RWPE2 (cell line): Measurements from ENCODE around the gene ATP8B3.

Experiments
- ATAC-seq: fragments of 200-7000 bp; cut with Tn5 transposase; 3 replicates; pipeline ENCODE4 v1.9.1; 2021; ENCODE audit warnings: low read depth
- DNase-seq: peaks from one replicate; pipeline ENCODE4 v3.0.0-alpha.2; 2020; ENCODE audit warnings: low spot score
- H3K27ac ChIP-seq: fragments of 450-650 bp; 2 replicates; pipeline ENCODE4 v1.5.1; 2017; ENCODE audit warnings: mild to moderate bottlenecking; ENCODE audit not compliant: poor library complexity, severe bottlenecking
- H3K27me3 ChIP-seq: fragments of 250-450 bp; sonication (Bioruptor Pico); 2 replicates; pipeline ENCODE4 v1.5.1; 2021; ENCODE audit warnings: mild to moderate bottlenecking, moderate library complexity; ENCODE audit not compliant: insufficient read depth, poor library complexity, severe bottlenecking
- H3K36me3 ChIP-seq: fragments of 250-450 bp; sonication (Bioruptor Pico); 2 replicates; pipeline ENCODE4 v1.5.1; 2020; ENCODE audit warnings: low read depth, mild to moderate bottlenecking, moderate library complexity
- H3K4me1 ChIP-seq: fragments of 250-450 bp; sonication (Bioruptor Pico); 2 replicates; pipeline ENCODE4 v1.5.1; 2021; ENCODE audit warnings: mild to moderate bottlenecking, moderate library complexity; ENCODE audit not compliant: insufficient read depth, poor library complexity, severe bottlenecking
- H3K4me3 ChIP-seq: fragments of 250-450 bp; sonication (Bioruptor Pico); 2 replicates; pipeline ENCODE4 v1.5.1; 2021; ENCODE audit warnings: mild to moderate bottlenecking, moderate library complexity; ENCODE audit not compliant: severe bottlenecking
- H3K9me3 ChIP-seq: fragments of 250-450 bp; sonication (Bioruptor Pico); 2 replicates; pipeline ENCODE4 v1.5.1; 2021; ENCODE audit warnings: mild to moderate bottlenecking, moderate library complexity; ENCODE audit not compliant: severe bottlenecking
- CTCF ChIP-seq: fragments of 450-650 bp; IDR thresholded peaks from one replicate; pipeline ENCODE4 v1.5.1; 2017; ENCODE audit warnings: mild to moderate bottlenecking, moderate library complexity; ENCODE audit not compliant: poor library complexity, severe bottlenecking

The ATP8B3 gene

GRCh38 chr19:1787116-1787515, 25.0 kb downstream of the ATP8B3 start:
- H3K27me3 ChIP-seq, result peaks cover 4% of the 10 kb centered on the region
- DNase-seq (no peak), ATAC-seq (no peak)
- TF ChIP-seq CTCF, result no peak
- H3K36me3 ChIP-seq, result no peaks in the 10 kb centered on the region
- no peaks in the 10 kb centered on the region for H3K9me3 ChIP-seq
- H3K4me1 ChIP-seq, result no peaks in the 10 kb centered on the region
- H3K27ac ChIP-seq, result no peak overlapping the region
- H3K4me3 ChIP-seq, result no peak overlapping the region

- DNase-seq (no peak), ATAC-seq (no peak)
- H3K36me3 ChIP-seq, result no peaks in the 10 kb centered on the region
- peaks cover 4% of the 10 kb centered on the region for H3K27me3 ChIP-seq
- H3K4me3 ChIP-seq, result no peak overlapping the region
- H3K4me1 ChIP-seq, result no peaks in the 10 kb centered on the region
- no peaks in the 10 kb centered on the region for H3K9me3 ChIP-seq
- no peak overlapping the region for H3K27ac ChIP-seq
- no peak for TF ChIP-seq CTCF
Measured at GRCh38 chr19:1786668-1787067, 25.4 kb downstream of the ATP8B3 start.

DNA sequence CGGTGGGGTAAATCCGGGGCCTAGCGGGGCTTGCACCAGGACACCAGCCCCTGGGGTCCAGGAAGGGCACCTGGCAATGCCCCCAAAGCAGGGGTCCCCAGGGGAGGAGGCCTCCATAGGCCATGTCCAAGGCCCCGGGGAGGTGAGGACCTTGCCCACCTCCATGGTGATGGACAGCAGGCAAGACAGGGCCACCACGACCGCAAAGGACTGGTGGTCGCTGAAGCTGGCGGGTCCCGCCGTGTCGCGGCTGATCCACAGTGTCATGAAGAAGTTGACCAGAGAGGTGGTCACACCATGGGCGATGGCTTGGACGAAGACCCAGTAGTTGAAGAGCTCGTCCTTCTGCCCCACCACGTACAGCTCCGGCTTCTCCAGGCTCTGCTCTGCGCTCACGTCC, 26.8 kb downstream of the ATP8B3 start:
- no peak for DNase-seq
- no peak overlapping the region for H3K27ac ChIP-seq
- H3K27me3 ChIP-seq, result peaks cover 4% of the 10 kb centered on the region
- H3K4me1 ChIP-seq, result no peaks in the 10 kb centered on the region
- no peak for TF ChIP-seq CTCF
- ATAC-seq, result no peak
- H3K4me3 ChIP-seq, result no peak overlapping the region
- no peaks in the 10 kb centered on the region for H3K9me3 ChIP-seq
- H3K36me3 ChIP-seq, result no peaks in the 10 kb centered on the region

- no peaks in the 10 kb centered on the region for H3K4me1 ChIP-seq
- no peaks in the 10 kb centered on the region for H3K9me3 ChIP-seq
- no peaks in the 10 kb centered on the region for H3K36me3 ChIP-seq
- ATAC-seq (no peak), DNase-seq (no peak)
- no peak overlapping the region for H3K27ac ChIP-seq
- no peak for TF ChIP-seq CTCF
- no peak overlapping the region for H3K4me3 ChIP-seq
- H3K27me3 ChIP-seq, result peaks cover 5% of the 10 kb centered on the region
Measured at GRCh38 chr19:1783874-1784273, 28.2 kb downstream of the ATP8B3 start.

DNA sequence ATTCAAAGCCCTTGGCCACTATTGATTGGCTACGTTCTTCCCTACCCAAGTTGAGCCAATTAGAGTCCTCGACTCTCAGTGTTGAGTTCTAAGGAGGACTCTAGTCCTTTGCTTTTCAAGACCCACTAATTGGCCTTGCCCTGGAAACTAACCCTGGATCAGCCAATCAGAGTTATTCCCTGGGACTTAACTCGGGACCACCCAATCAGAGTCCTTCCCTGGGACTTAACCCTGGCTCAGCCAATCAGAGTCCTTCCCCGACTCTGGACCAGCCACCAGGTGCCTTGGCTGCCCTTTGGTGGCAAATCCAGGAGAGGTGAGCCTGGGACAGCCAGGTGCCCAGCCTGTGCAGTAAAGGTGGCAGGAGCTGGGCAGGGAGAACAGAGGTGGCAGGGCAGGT, 28.7 kb downstream of the ATP8B3 start:
- no peak overlapping the region for H3K27ac ChIP-seq
- H3K4me3 ChIP-seq, result no peak overlapping the region
- H3K4me1 ChIP-seq, result no peaks in the 10 kb centered on the region
- no peaks in the 10 kb centered on the region for H3K36me3 ChIP-seq
- no peak for DNase-seq
- H3K9me3 ChIP-seq, result no peaks in the 10 kb centered on the region
- TF ChIP-seq CTCF, result no peak
- peaks cover 7% of the 10 kb centered on the region for H3K27me3 ChIP-seq
- ATAC-seq, result no peak
